Muscle of arm (tissue), 14 donors: Measurements from ENCODE around the gene SLC16A12. TPM values are rescaled to one million over a fixed set of nuclear protein-coding genes. Genes with fewer than 3 reads are reported as not detected.
A peak's percentile ranks its signal among the peaks of the same experiment; 100 is the strongest.

ENCODE experiments used
- DNase-seq: peaks from one replicate; pipeline ENCODE4 v3.0.0-alpha.2; 2013
- long read RNA-seq, 11 donors: transcript quantifications; one replicate each; lab custom pipeline, GENCODE V29; 2026
- polyA plus RNA-seq, 12 donors: library from polyadenylated mRNA; unstranded; fragments of 120-200 nt; gene quantifications; one replicate each; pipeline ENCODE4 v1.2.1, GENCODE V29; 2013; ENCODE audit not compliant: insufficient read length in 12 of 12

SLC16A12 gene
- 1 to 10 TPM in 11 of 12 donors, not detected in 1; 1.3 to 2.9 (median 1.6) TPM for polyA plus RNA-seq
- long read RNA-seq, donor 1 = 0 reads
- long read RNA-seq, donor 2 = 0 reads
- long read RNA-seq, donor 3 = 0 reads
- long read RNA-seq, donor 4 = 0 reads
- long read RNA-seq, donor 5 = 0 reads
- long read RNA-seq, donor 6 = 0 reads
- long read RNA-seq, donor 7 = 0 reads
- long read RNA-seq, donor 8 = 0 reads
- long read RNA-seq, donor 9 = 0 reads
- long read RNA-seq, donor 10 = 0 reads
- long read RNA-seq, donor 11 = 0 reads

DNA sequence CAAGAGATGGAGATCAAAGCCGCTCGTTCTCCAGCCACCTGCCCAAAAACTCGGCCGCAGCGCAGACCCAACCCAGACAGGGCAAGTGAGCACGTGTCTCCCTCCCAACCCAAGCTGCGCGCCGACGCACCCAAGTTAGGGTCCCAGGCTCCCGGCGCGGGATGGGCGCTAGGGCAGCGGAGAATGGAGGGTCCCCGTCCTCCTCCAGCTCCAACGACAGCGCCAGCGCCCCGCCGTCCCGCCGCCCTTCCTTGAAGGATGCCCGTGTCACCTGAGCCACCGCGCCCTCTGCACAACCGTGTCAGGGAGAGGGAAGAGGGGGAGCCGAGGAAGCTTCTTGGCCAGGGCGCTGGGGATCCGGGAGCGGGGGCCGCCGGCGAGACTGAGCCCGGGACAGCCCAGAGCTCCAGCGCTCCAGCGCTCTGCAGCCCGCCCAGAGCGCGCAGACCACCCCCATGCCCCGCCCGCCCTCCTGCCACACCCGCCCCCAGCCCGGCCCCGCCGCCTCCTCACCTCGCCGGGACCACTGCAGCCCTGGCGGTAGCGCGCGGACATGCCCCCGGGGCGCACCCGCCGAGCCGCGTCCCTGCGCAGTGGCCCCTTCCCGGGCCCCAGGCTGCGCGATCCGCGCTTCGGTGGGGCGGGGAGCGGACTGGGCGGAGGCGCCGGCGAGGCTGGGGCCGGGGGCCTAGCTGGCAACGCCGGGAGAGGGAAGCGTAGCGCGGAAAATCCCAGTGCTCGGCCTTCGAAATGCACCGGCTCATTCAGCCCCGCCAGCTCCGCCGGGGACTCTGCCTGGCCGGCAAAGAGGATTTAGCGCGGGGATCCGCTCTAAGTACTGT, at the start of gene SLC16A12:
TSS of gene SLC16A12 (minus strand) at position 424 of the 842 bp plus-strand sequence. CDS start 73,016 bp downstream, outside the sequence.
- DNase-seq = peak; percentile 46

DNA sequence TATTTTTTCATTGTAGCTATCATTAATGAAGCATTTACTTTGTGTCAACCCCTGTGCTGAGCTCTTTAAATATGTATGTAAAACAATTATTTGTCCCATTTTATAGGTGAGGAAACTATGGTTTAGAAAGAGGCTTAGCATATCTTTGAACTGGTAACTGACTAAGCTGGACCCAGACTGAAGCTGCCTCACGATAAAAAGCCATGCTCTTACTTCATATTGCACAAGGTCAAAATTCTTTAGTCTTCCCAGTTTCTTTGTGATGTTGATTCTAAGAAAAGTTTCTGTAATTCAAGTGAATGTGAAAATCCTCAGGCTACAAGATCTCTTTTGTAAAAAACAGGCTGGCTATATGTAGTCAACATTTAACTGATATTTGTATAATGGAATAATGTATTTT, 46.6 kb upstream of the SLC16A12 start:
- no peak for DNase-seq

- DNase-seq = no peak
Measured at GRCh38 chr10:89580243-89580642, 44.8 kb upstream of the SLC16A12 start.

DNA sequence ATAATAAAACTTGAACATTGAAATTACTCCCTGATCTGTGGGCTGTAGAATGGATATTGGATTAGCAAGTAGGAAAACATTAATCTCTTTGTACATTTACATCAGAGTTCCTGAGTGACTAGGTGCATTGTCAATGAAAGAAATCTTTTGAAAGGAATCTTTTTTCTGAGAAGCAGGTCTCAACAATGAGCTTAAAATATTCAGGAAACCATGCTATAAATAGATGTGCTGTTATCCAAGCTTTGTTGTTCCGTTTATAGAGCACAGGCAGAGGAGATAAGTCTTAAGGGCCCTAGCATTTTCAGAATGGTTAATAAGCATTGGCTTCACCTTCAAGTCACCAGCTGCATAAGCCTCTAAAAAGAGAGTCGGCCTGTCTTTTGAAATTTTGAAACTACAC, 41.3 kb upstream of the SLC16A12 start:
- DNase-seq = no peak

GRCh38 chr10:89576022-89576421, 40.6 kb upstream of the SLC16A12 start:
- no peak for DNase-seq

GRCh38 chr10:89575031-89575430, 39.6 kb upstream of the SLC16A12 start:
- DNase-seq = no peak

DNA sequence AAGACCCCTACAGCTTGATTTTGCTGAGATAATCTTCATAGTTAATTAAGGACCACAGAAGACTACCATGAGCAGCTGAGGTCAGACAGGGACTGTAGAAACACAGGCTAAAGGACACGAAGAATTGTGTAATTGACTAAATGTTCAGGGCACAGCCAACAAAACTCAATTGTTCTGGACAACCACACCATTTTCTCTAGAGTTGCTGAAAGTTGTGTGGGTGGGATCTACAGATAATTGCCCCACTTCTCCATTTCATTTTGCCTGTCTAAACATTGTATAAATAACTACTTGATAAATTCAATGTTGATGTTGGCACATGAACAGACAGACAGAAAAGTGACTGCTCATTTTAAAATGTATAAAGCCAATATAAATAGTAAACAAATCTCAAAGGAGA, 39.0 kb upstream of the SLC16A12 start:
- DNase-seq = no peak

DNA sequence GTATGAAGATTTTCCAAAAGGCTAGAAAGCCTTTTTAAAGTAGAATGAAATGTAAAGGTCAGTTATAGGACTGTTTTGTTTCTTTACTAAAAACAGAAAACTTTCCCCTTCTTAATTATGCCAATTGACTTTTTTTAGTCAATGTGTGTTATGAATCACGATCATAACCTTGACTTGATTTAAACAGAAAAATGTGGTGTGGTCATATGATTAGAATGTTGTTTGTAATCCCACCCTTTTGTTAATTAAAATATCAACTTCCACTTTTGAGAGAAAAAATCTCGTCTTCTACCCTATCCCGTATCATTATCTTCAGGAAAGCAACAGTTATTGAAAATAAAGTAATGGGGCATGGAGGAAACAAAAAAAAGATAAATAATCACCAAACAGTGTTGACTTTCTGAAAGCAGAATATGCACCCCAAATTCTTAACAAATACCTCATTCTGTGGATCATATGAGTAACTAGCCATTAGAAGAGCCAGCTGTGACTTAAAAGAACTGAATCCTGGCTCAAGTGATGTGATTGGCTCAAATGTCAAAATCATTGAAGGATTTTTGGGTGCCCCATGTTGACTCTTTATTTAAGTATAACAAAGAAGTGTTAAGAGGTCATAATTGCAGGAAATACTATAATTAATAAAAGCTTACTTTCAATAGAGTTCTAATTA, 32.3 kb upstream of the SLC16A12 start:
- no peak for DNase-seq

GRCh38 chr10:89566992-89567391, 31.6 kb upstream of the SLC16A12 start:
- DNase-seq = peak; percentile 24

- DNase-seq = no peak
Measured at GRCh38 chr10:89566095-89566950, 30.9 kb upstream of the SLC16A12 start.

GRCh38 chr10:89565180-89565579, 29.8 kb upstream of the SLC16A12 start:
- DNase-seq = no peak

- DNase-seq = peak; percentile 38
Measured at GRCh38 chr10:89563861-89564478, 28.6 kb upstream of the SLC16A12 start.

DNA sequence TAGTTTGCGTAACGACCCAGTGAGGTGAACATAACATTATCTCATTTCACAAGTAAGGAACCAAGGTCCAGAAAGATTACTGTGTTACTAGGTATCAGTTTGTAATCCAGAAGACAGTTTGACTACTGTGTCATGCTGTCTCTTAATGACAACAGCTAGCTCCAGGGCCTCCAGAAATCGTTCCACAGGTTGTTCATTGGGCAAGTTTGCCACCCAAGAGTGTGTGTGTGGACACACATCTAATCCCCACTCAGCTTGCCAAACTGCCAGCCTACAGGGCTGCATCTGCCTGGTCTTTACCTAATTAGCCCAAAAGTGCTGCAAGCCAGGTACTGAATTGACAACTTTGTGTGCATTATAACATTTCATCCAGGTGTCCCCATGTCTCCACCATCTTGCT, 27.9 kb upstream of the SLC16A12 start:
- no peak for DNase-seq

DNA sequence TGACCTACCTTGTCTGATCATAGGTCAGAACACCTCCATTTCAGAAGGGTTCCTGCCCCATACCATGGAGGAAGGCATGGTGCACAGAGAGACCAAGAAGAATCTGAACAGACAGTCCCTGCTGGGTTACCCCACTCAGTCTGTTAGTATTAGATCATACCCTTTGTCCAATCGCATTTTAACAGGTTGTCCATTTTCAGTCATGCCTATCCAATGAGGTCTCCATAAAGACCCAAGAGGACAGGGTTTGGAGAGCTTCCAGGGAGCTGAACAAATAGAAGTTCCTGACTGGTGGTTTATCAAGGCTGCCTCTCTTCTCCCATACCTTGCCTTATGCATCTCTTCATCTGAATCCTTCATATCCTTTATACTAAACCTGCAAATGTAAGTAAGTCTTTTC, 21.2 kb upstream of the SLC16A12 start:
- DNase-seq = no peak

- no peak for DNase-seq
Measured at GRCh38 chr10:89555688-89556445, 20.5 kb upstream of the SLC16A12 start.

DNA sequence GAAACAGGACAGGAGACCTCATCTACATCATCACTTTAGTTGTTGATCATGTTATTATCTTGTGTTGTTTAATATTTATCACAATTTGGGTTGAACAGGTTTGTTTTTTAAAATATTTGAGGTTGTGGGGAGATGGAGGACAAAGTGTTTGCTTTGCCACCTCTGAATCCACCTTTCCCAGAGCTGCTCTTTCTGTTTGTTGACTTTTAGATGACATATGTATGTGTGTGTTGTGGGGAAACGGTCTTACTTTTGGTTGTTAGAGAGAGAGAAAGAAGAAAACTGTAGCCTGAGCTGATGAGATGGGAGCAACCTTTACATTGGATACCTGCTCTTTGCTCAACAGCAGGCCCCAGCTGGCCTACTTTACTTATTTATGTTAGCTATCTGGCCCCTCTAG, 19.0 kb upstream of the SLC16A12 start:
- DNase-seq = no peak

GRCh38 chr10:89553064-89553734, 17.8 kb upstream of the SLC16A12 start:
- no peak for DNase-seq

- no peak for DNase-seq
Measured at GRCh38 chr10:89552213-89552612, 16.8 kb upstream of the SLC16A12 start.

GRCh38 chr10:89550509-89550908, 15.1 kb upstream of the SLC16A12 start:
- no peak for DNase-seq

DNA sequence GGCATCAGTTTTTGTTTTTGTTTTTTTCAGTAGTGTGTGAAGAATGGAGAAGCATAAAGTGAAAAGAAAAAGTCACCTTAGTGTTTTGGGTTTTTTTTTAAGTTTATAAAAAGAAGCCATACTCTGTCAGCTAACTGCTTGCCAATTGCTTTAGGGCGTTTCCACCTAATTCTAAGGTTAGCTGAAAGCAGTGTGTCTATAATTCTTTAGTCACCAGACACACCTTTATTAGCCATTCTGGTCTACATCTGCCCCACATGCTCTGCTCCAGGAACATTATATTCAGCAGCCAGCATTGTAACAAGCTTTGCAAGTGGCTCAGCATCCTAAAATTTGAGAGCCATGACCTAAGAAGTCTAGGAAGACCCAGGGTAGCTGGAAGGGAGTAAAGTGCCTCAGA, 14.1 kb upstream of the SLC16A12 start:
- no peak for DNase-seq
